A549 (cell line): Measurements from ENCODE around the gene ABCA7.

Experiments
- CHD4 ChIP-seq: fragments of 200-600 bp; sonication (generic); IDR thresholded peaks from 2 replicates; pipeline ENCODE4 v1.6.1; 2016; ENCODE audit warnings: antibody characterized with exemption, mild to moderate bottlenecking, borderline replicate concordance
- EP300 ChIP-seq, 2 experiments: fragments of >200 bp; sonication (Bioruptor Twin); formaldehyde crosslinking; IDR thresholded peaks; 2 replicates in 1 of 2; 3 replicates in 1 of 2; pipeline ENCODE4 v1.6.1; 2016 to 2017
- GATA3 ChIP-seq: IDR thresholded peaks from 2 replicates; pipeline ENCODE4 v1.6.1; 2012; ENCODE audit warnings: borderline replicate concordance
- NR3C1 ChIP-seq: fragments of >200 bp; sonication (Bioruptor Twin); formaldehyde crosslinking; IDR thresholded peaks from 3 replicates; pipeline ENCODE4 v1.6.1; 2017
- POLR2A ChIP-seq: IDR thresholded peaks from 2 replicates; pipeline ENCODE4 v1.6.1; 2012; ENCODE audit warnings: mild to moderate bottlenecking, low read length
- TF ChIP-seq, protein P1 (sequence below): fragments of >200 bp; sonication (Bioruptor Twin); formaldehyde crosslinking; IDR thresholded peaks from 3 replicates; pipeline ENCODE4 v1.5.1; 2016
- TF ChIP-seq, protein P2 (sequence below): IDR thresholded peaks from 2 replicates; pipeline ENCODE4 v1.6.1; 2012; ENCODE audit warnings: low read depth, borderline replicate concordance

DNA sequence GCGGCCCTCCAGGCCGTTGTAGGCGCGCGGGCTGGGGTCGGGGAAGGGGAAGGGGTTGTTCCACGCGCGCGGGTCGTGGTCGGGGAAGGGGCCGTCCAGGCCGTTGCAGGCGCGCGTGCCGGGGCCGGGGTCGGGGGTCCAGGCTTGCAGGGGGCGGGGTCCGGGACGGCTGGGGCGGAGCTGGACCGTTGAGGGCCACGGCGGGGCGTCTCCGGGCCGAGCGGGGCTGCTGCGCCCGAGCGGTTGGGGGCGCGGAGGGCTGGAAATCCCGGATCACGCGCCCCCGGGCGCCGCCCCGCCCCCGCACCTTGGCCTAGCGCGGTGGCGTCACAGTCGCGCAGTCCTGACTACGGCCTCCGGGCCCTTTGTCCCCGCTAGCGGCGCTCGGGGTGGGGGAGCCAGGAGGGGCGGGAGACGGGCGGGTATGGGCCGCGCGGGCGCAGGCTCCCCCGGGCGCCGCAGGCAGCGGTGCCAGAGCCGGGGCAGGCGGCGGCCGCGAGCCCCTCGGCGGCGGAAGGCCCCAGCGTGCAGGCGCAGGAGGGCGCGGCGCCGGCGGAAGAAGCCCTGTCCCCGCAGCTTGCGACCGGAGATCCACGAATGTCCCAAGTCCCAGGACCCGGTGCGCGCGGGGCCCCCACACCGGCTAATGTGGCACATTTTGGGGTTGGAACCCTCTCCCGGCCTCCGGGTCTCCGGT is 64.6 kb downstream of the ABCA7 start:
- TF ChIP-seq, protein P1, sequence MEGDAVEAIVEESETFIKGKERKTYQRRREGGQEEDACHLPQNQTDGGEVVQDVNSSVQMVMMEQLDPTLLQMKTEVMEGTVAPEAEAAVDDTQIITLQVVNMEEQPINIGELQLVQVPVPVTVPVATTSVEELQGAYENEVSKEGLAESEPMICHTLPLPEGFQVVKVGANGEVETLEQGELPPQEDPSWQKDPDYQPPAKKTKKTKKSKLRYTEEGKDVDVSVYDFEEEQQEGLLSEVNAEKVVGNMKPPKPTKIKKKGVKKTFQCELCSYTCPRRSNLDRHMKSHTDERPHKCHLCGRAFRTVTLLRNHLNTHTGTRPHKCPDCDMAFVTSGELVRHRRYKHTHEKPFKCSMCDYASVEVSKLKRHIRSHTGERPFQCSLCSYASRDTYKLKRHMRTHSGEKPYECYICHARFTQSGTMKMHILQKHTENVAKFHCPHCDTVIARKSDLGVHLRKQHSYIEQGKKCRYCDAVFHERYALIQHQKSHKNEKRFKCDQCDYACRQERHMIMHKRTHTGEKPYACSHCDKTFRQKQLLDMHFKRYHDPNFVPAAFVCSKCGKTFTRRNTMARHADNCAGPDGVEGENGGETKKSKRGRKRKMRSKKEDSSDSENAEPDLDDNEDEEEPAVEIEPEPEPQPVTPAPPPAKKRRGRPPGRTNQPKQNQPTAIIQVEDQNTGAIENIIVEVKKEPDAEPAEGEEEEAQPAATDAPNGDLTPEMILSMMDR, result no peak
- TF ChIP-seq POLR2A (no peak), EP300 (IDR thresholded peaks at IDR 0.05) (no peak), CHD4 (no peak), GATA3 (no peak), NR3C1 (no peak)
- TF ChIP-seq, protein P2, sequence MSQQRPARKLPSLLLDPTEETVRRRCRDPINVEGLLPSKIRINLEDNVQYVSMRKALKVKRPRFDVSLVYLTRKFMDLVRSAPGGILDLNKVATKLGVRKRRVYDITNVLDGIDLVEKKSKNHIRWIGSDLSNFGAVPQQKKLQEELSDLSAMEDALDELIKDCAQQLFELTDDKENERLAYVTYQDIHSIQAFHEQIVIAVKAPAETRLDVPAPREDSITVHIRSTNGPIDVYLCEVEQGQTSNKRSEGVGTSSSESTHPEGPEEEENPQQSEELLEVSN, result 0 out of 2 replicates have a peak, but pooled peaks have one; percentile 33
